Measurements from ENCODE around the gene CYTH1.

The CYTH1 gene

GRCh38 chr17:78677303-78678221, 104.5 kb downstream of the CYTH1 start:
- CTCF ChIA-PET, result interaction anchor here (0.6 kb wide), 1 partner anchor 13 kb away, joined by 3 read pairs; no protein-coding TSS in a partner anchor
- POLR2A ChIA-PET, result no interaction called here
- TF ChIP-seq CTBP1 (IDR thresholded peaks at IDR 0.05; ENCODE audit: borderline replicate concordance), result no peak
- TF ChIP-seq PKNOX1 (IDR thresholded peaks at IDR 0.05), result no peak
- TF ChIP-seq FOXK2 (IDR thresholded peaks at IDR 0.05), result no peak
- TF ChIP-seq FOXM1 (IDR thresholded peaks at IDR 0.05; ENCODE audit: borderline replicate concordance), result no peak
- TF ChIP-seq ZNF384 (IDR thresholded peaks at IDR 0.05), result no peak
- no peak for TF ChIP-seq ELF4 (IDR thresholded peaks at IDR 0.05)
- no peak for TF ChIP-seq ARNT (IDR thresholded peaks at IDR 0.05)
- TF ChIP-seq FOXA1 (IDR thresholded peaks at IDR 0.05), result no peak
- TF ChIP-seq SP1 (IDR thresholded peaks at IDR 0.05), result no peak
- TF ChIP-seq SUZ12 (IDR thresholded peaks at IDR 0.05), result no peak
- TF ChIP-seq BHLHE40 (IDR thresholded peaks at IDR 0.05; ENCODE audit: borderline replicate concordance), result no peak
- TF ChIP-seq NFRKB (IDR thresholded peaks at IDR 0.05), result no peak
- TF ChIP-seq LEF1 (IDR thresholded peaks at IDR 0.05; ENCODE audit: borderline replicate concordance), result no peak
- no peak for TF ChIP-seq TARDBP (IDR thresholded peaks at IDR 0.05)
- no peak for TF ChIP-seq L3MBTL2 (conservative IDR thresholded peaks at IDR 0.05)
- TF ChIP-seq HDGF (IDR thresholded peaks at IDR 0.05; ENCODE audit: borderline replicate concordance), result no peak
- no peak for DNase-seq (ENCODE audit: extremely low spot score)

GRCh38 chr17:78676412-78677302, 105.4 kb downstream of the CYTH1 start:
- no peak for DNase-seq (ENCODE audit: extremely low spot score)
- ChIA-PET POLR2A (no interaction called here), CTCF (interaction anchor here (0.6 kb wide), 1 partner anchor 12 kb away, joined by 3 read pairs; no protein-coding TSS in a partner anchor)

GRCh38 chr17:78675836-78676235, 106.2 kb downstream of the CYTH1 start:
- POLR2A ChIA-PET, result no interaction called here
- DNase-seq (ENCODE audit: extremely low spot score), result no peak
- TF ChIP-seq NFRKB (IDR thresholded peaks at IDR 0.05) (no peak), FOXM1 (IDR thresholded peaks at IDR 0.05; ENCODE audit: borderline replicate concordance) (no peak), SUZ12 (IDR thresholded peaks at IDR 0.05) (no peak), HDGF (IDR thresholded peaks at IDR 0.05; ENCODE audit: borderline replicate concordance) (no peak), FOXA1 (IDR thresholded peaks at IDR 0.05) (no peak), ZNF384 (IDR thresholded peaks at IDR 0.05) (no peak), TARDBP (IDR thresholded peaks at IDR 0.05) (no peak), ELF4 (IDR thresholded peaks at IDR 0.05) (no peak), LEF1 (IDR thresholded peaks at IDR 0.05; ENCODE audit: borderline replicate concordance) (no peak), BHLHE40 (IDR thresholded peaks at IDR 0.05; ENCODE audit: borderline replicate concordance) (no peak), L3MBTL2 (conservative IDR thresholded peaks at IDR 0.05) (no peak), FOXK2 (IDR thresholded peaks at IDR 0.05) (no peak), ARNT (IDR thresholded peaks at IDR 0.05) (no peak), CTBP1 (IDR thresholded peaks at IDR 0.05; ENCODE audit: borderline replicate concordance) (no peak), PKNOX1 (IDR thresholded peaks at IDR 0.05) (no peak), SP1 (IDR thresholded peaks at IDR 0.05) (no peak)
- CTCF ChIA-PET, result no interaction called here

More at GRCh38 chr17:78676412-78677302, 105.4 kb downstream of the CYTH1 start:
- no peak for TF ChIP-seq BHLHE40 (IDR thresholded peaks at IDR 0.05; ENCODE audit: borderline replicate concordance)
- TF ChIP-seq ZNF384 (IDR thresholded peaks at IDR 0.05), result no peak
- TF ChIP-seq ARNT (IDR thresholded peaks at IDR 0.05), result no peak
- TF ChIP-seq PKNOX1 (IDR thresholded peaks at IDR 0.05), result no peak
- no peak for TF ChIP-seq FOXM1 (IDR thresholded peaks at IDR 0.05; ENCODE audit: borderline replicate concordance)
- TF ChIP-seq NFRKB (IDR thresholded peaks at IDR 0.05), result no peak
- TF ChIP-seq L3MBTL2 (conservative IDR thresholded peaks at IDR 0.05), result no peak
- TF ChIP-seq FOXA1 (IDR thresholded peaks at IDR 0.05), result no peak
- TF ChIP-seq FOXK2 (IDR thresholded peaks at IDR 0.05), result no peak
- no peak for TF ChIP-seq CTBP1 (IDR thresholded peaks at IDR 0.05; ENCODE audit: borderline replicate concordance)
- TF ChIP-seq SP1 (IDR thresholded peaks at IDR 0.05), result no peak
- TF ChIP-seq TARDBP (IDR thresholded peaks at IDR 0.05), result no peak
- TF ChIP-seq ELF4 (IDR thresholded peaks at IDR 0.05), result no peak

GRCh38 chr17:78675316-78675616, 106.8 kb downstream of the CYTH1 start:
- ChIA-PET CTCF (interaction anchor here (0.5 kb wide), 1 partner anchor 7 kb away, joined by 4 read pairs; no protein-coding TSS in a partner anchor), POLR2A (no interaction called here)
- no peak for DNase-seq (ENCODE audit: extremely low spot score)
- TF ChIP-seq L3MBTL2 (conservative IDR thresholded peaks at IDR 0.05), result no peak
- TF ChIP-seq ZNF384 (IDR thresholded peaks at IDR 0.05), result no peak
- no peak for TF ChIP-seq TARDBP (IDR thresholded peaks at IDR 0.05)
- TF ChIP-seq SUZ12 (IDR thresholded peaks at IDR 0.05), result no peak
- no peak for TF ChIP-seq HDGF (IDR thresholded peaks at IDR 0.05; ENCODE audit: borderline replicate concordance)
- TF ChIP-seq CTBP1 (IDR thresholded peaks at IDR 0.05; ENCODE audit: borderline replicate concordance), result no peak
- TF ChIP-seq LEF1 (IDR thresholded peaks at IDR 0.05; ENCODE audit: borderline replicate concordance), result no peak
- TF ChIP-seq FOXM1 (IDR thresholded peaks at IDR 0.05; ENCODE audit: borderline replicate concordance), result no peak

Data from HEK293T (cell line).